Effector memory CD8-positive, alpha-beta T cell (primary cell): ENCODE measurements around the gene CASTOR1.

ENCODE experiments used
- ATAC-seq: fragments of 150-1000 bp; cut with Tn5 transposase; replicated peaks from 2 replicates; pipeline ENCODE4 v1.10.0; 2021; ENCODE audit warnings: mild to moderate bottlenecking, moderate library complexity
- DNase-seq, 3 experiments: peaks; one replicate each; pipeline ENCODE4 v3.0.0; 2021
- H3K27ac Mint-ChIP-seq, 2 donors: one replicate each; pipeline ENCODE4 v1.8.0; 2022; ENCODE audit warnings: mild to moderate bottlenecking in 2 of 2, mixed read lengths in 2 of 2, moderate library complexity in 2 of 2
- H3K27me3 Mint-ChIP-seq, 2 donors: one replicate each; pipeline ENCODE4 v1.8.0; 2022; ENCODE audit warnings: mixed read lengths in 2 of 2
- H3K36me3 Mint-ChIP-seq: one replicate; pipeline ENCODE4 v1.8.0; 2022; ENCODE audit warnings: mild to moderate bottlenecking, moderate library complexity, mixed read lengths; ENCODE audit not compliant: insufficient read depth
- H3K4me1 Mint-ChIP-seq, 2 donors: one replicate each; pipeline ENCODE4 v1.8.0; 2022; ENCODE audit warnings: low read depth in 2 of 2, mixed read lengths in 2 of 2
- H3K4me3 Mint-ChIP-seq, 2 donors: one replicate each; pipeline ENCODE4 v1.8.0; 2022; ENCODE audit warnings: mild to moderate bottlenecking in 2 of 2, mixed read lengths in 2 of 2, moderate library complexity in 2 of 2
- H3K9me3 Mint-ChIP-seq, 2 donors: one replicate each; pipeline ENCODE4 v1.8.0; 2022; ENCODE audit warnings: mixed read lengths in 2 of 2

Gene CASTOR1

DNA sequence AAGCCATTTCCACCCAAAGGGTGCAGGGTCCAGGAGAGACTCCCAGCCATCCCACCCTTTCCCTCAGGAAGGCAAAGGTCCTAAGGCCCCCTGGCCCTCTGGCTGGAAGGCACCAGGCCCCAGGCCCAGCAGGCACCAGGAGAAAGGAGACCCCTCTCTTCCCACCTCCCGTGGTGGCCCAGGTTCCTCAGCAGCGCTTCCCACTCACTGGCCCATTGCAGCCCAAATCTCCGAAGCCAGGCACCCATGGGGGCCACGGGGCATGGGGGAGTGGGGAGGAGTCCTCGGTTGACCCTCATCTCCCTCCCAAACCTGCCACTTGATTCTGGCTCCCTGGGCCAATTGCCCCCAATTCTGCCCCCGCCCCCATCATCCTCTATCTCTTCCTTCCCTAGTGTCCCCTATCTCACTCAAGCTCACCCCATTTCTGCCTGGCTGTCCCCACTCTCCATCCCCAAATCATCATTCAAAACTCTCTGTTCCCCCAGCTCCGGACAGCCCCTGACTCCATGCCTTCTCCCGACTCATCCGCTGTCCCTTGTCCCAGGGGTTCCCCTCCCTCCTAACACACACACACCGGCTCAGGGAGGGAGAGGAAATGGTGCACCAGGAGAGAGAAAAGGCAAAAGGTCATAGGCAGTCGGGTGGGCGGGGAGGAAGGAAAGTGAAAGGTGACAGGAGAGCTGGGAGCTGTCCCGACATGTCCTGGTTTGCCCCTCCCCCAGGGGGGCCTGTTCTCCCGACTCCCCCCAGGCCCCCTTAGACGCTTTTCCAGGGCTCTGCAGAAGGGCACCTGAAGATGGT, 43.9 kb downstream of the CASTOR1 start:
- peaks cover 40 to 50% of the 10 kb centered on the region in 2 donors for H3K27me3 Mint-ChIP-seq
- H3K27ac Mint-ChIP-seq = peak overlapping the region; percentile 44 to 75
- peaks cover 19 to 20% of the 10 kb centered on the region in 2 donors for H3K4me1 Mint-ChIP-seq
- H3K36me3 Mint-ChIP-seq = peaks cover 3% of the 10 kb centered on the region
- DNase-seq = no peak
- ATAC-seq = no peak
- H3K9me3 Mint-ChIP-seq = no peaks in the 10 kb centered on the region
- H3K4me3 Mint-ChIP-seq = peak overlapping the region; percentile 86 to 89

DNA sequence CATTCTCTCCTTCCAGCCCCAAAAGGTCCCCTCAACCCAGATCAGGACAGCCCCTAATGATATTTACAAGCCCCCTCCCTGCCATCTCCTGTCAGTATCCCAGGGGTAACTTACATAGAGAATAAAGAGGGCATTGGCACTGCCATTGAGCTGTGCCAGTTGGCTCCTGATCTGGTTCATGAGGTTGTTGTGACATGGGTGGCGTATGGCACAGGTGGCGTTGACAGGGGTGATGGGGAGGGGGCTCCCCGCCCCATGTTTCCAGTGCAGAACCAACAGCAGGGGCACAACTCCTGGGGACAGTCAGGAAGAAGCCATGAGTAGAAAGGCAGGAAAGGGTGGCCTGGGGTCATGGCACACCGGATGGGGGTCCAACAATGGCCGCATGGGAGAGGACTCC, 44.7 kb downstream of the CASTOR1 start:
- H3K27me3 Mint-ChIP-seq = peaks cover 40 to 50% of the 10 kb centered on the region in 2 donors
- peaks cover 3% of the 10 kb centered on the region for H3K36me3 Mint-ChIP-seq
- ATAC-seq (no peak), DNase-seq (no peak)
- no peaks in the 10 kb centered on the region for H3K9me3 Mint-ChIP-seq
- H3K4me3 Mint-ChIP-seq = peak overlapping the region in 1 of 2 donors; percentile 14
- H3K27ac Mint-ChIP-seq = peak overlapping the region in 1 of 2 donors; percentile 56
- peaks cover 19 to 20% of the 10 kb centered on the region in 2 donors for H3K4me1 Mint-ChIP-seq

DNA sequence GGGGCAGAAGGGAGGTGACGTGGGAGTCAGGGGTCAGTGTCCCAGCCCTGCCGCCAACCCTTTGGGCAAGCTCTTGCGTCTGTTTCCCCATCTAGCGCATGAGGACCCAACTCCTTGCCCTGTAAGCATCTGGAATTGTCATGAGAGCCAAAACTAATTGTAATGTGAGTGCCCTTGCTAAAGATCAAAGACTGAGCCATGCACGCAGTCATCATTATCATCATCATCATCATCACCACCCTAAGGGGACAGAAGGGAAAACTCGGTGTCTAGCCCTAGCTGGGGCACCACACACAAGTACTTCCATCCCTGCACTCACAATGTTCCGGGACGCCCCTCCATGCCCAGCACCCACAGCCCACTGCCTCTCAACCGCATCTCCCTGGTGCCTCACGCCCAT, 45.2 kb downstream of the CASTOR1 start:
- Mint-ChIP-seq H3K27ac (peak overlapping the region in 1 of 2 donors; percentile 56), H3K4me1 (peaks cover 19 to 20% of the 10 kb centered on the region in 2 donors), H3K36me3 (peaks cover 3% of the 10 kb centered on the region), H3K27me3 (peaks cover 40 to 50% of the 10 kb centered on the region in 2 donors), H3K4me3 (no peak overlapping the region), H3K9me3 (no peaks in the 10 kb centered on the region)
- DNase-seq (no peak), ATAC-seq (no peak)

DNA sequence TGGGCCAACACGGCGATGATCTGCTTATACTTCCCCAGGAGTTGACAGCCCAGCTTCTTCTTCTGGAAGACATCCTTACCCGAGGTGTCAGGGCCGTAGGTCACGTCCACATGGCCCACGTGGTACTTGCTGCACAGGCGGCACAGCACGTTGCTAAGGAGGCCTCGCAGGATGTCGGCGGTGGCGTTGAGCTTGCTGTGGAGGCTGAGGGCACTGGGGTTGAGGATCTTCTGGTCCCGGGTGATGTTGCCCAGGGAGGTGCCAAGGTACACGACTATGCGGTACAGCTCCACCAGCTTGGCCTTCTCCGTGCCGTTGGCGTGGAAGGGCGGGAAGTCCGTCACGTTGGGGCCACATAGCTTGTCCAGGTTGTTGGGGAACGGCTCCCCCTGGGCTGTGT, 45.6 kb downstream of the CASTOR1 start:
- H3K36me3 Mint-ChIP-seq = peaks cover 3% of the 10 kb centered on the region

DNA sequence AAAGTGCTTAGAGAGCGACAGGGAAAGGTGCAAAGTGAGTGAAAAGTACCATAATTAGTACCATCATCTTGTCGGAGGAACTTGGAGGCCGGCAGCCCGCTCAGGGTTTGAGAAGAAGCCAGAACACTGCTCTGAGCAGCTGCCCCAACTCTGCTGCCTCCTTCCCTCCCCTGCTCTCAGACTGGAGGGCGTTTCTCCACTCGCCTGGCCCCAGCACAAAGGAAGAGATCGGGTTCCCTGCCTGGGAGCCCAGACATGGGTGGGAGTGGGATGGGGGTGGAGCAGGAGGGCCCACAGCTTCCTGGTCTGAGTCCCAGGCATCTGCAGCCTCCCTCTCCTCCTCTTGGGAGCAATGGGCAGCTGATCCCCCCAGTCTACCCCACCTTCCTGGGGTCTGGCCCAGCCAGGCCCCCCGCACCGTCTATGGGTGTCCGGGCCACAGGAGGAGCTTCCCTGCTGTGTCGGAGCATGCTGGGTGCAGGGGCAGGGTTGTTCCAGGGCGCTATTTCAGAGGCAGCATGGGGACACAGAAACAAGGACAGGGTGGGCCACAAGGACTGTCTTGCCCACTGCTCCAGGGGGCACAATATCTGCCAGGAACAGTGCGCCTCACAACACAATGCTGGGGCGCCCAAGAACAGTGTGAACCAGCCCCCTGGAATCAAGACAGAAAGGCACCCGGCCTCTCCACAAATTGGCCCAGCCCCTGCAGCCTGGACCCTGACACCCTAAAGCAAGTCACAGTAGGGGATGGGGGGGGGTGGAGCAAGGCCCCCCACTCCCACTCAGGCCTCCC, 47.5 kb downstream of the CASTOR1 start:
- Mint-ChIP-seq H3K4me3 (no peak overlapping the region), H3K27ac (no peak overlapping the region), H3K4me1 (peaks cover 8 to 9% of the 10 kb centered on the region in 2 donors), H3K36me3 (peaks cover 3% of the 10 kb centered on the region), H3K9me3 (no peaks in the 10 kb centered on the region), H3K27me3 (peaks cover 19 to 28% of the 10 kb centered on the region in 2 donors)
- DNase-seq = no peak
- no peak for ATAC-seq

More for the DNA sequence above, 45.6 kb downstream of the CASTOR1 start:
- Mint-ChIP-seq H3K4me1 (peaks cover 16 to 18% of the 10 kb centered on the region in 2 donors), H3K9me3 (no peaks in the 10 kb centered on the region), H3K27me3 (peaks cover 38 to 47% of the 10 kb centered on the region in 2 donors), H3K4me3 (no peak overlapping the region), H3K27ac (no peak overlapping the region)
- ATAC-seq = no peak
- DNase-seq = no peak

DNA sequence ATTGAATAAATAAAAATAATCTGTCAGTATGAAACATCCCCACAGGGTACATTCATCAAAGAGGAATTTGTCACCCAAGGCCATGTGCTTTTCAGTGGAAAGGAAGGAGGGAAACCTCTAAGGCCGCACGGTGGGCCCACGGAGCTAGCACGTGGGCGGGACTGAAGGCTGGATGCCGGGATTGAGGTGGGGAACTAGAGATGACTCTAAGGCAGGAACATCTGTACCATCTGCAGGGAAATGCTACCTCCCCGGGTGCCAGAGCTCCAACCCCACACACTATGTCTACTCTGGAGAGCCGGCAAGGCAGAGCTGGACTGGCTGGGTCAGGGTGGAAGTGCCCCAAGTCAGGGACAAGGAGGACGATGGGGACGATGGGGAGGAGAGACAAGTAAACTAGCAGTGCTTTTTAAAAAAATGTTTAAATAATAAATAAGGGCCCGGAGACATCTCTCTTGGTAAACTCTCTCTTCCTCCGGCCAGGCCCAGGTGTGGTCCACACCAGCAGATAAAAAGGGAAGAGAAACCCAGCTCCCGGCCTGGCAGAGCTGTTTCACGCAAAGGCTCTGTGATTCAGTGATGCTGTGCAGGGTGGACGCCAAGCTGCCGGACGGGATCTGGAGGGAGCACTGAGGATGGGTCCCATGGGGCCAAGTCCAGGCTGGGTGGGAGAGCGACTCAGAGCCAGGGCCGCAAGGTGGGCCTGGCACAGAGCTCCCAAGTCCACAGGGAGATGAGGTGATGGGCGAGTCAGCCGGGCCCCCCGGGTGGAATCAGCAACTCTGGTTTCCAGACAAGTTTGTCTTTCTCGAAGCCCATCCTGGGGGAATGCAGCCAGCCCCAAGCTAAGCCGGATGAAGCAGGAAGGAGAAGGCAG, 48.5 kb downstream of the CASTOR1 start:
- Mint-ChIP-seq H3K4me3 (no peak overlapping the region), H3K4me1 (peaks cover 0 to 6% of the 10 kb centered on the region in 2 donors), H3K27me3 (peaks cover 9 to 18% of the 10 kb centered on the region in 2 donors), H3K27ac (no peak overlapping the region), H3K9me3 (no peaks in the 10 kb centered on the region), H3K36me3 (no peaks in the 10 kb centered on the region)
- no peak for ATAC-seq
- no peak for DNase-seq

DNA sequence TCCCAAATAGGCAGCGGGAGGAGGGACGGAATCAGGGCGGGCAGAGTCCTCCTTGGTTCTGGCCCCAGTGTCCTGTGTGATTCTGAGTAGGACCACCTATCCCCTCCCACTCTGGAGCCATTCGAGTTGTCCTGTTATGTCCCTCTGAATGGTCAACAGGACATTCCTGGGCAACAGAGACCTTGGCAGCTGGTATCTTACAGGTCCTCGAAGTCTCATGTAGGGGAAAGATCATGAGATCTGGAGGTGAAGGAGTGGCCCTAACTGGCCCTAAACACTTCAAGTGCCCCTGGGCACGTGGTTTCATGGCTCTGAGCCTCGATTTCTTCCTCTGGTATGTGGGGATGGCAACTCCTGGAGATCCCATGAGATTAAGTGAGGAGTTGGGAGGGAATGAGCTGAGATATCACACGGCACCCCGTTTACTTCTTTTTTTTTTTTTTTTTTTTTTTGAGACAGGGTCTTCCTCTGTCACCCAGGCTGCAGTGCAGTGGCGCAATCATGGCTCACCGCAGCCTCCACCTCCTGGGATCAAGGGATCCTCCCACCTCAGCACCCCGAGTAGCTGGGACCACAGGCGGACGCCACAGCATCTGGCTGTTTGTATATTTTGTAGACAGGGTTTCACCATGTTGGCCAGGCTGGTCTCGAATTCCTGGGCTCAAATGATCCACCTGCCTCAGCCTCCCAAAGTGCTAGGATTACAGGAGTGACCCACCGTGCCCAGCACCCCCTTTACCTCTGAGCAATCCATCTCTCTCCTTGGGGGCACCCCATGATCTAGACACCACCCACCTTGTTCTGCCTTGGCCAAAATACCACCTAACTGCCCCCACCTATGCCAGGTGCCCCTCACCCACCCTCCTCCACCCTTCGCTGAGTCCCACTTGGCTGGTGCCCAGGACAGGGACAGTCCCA, 49.6 kb downstream of the CASTOR1 start:
- no peak for ATAC-seq
- Mint-ChIP-seq H3K9me3 (no peaks in the 10 kb centered on the region), H3K27me3 (peaks cover 5 to 7% of the 10 kb centered on the region in 2 donors), H3K4me1 (peaks cover 0 to 2% of the 10 kb centered on the region in 2 donors), H3K36me3 (no peaks in the 10 kb centered on the region), H3K27ac (no peak overlapping the region), H3K4me3 (no peak overlapping the region)
- no peak for DNase-seq

DNA sequence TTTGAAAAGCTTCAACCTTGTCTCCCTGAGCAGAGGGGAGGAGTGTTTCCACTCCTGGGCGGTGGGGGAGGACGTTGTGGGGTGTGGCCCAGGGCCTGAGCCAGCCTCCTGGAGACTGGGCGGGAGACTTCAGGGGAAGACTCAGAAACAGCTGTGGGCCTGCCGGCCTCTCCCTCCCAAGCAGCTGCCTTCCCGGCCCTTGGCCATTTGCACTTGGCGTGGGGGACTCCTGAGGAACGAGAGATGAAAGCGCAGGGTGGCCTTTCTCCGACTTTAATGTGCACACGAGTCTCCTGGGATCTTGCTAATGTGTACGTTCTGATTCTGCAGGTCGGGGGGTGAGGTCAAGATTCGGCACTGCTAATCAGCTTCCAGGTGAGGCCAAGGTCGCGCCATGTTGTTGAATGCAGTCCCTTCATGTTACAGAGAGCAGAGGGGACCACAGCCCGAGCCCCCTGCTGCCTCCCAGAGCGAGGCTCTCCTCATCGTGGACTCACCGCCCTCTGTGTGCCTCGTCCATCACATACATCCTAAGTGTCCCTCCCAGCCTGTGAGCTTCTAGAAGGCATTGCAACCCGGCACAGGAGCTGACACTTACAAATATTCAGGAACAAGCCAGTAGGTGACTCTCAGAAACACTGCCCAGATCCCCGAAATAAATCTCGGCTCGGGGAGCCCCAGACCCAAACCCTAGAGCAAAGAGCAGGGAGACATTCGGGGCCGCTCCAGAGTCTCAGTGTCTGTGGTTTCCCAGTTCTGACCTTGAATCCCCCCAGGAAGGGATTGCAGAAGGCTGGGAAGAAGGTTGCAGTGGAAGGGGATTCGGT, 50.4 kb downstream of the CASTOR1 start:
- no peak overlapping the region for H3K27ac Mint-ChIP-seq
- no peaks in the 10 kb centered on the region for H3K9me3 Mint-ChIP-seq
- no peak overlapping the region for H3K4me3 Mint-ChIP-seq
- ATAC-seq = no peak
- DNase-seq = no peak
- no peaks in the 10 kb centered on the region for H3K36me3 Mint-ChIP-seq
- no peaks in the 10 kb centered on the region for H3K27me3 Mint-ChIP-seq
- peaks cover 0 to 2% of the 10 kb centered on the region in 2 donors for H3K4me1 Mint-ChIP-seq

DNA sequence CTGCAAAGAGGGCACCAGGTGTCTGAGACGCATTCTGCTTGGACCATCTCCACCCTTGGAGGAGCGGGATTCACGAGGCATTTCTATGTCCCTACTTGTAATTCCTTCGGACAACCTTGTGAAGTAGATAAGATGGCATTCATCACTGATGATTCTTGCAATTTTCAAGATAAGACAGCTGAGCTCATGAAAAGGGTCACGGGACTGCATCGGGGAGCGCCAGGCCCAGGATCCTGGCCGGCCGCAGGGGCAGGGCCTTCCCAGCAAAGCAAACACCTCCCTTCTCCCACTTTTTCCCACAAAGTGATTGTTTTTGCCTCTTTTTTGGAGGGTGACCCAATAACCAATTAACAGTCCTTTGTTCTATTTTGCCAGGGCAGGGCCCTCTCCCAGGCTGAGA, 51.2 kb downstream of the CASTOR1 start:
- H3K36me3 Mint-ChIP-seq = no peaks in the 10 kb centered on the region
- no peak overlapping the region for H3K4me3 Mint-ChIP-seq
- H3K4me1 Mint-ChIP-seq = peaks cover 0 to 2% of the 10 kb centered on the region in 2 donors
- DNase-seq (no peak), ATAC-seq (no peak)
- H3K9me3 Mint-ChIP-seq = no peaks in the 10 kb centered on the region
- no peaks in the 10 kb centered on the region for H3K27me3 Mint-ChIP-seq
- H3K27ac Mint-ChIP-seq = no peak overlapping the region

DNA sequence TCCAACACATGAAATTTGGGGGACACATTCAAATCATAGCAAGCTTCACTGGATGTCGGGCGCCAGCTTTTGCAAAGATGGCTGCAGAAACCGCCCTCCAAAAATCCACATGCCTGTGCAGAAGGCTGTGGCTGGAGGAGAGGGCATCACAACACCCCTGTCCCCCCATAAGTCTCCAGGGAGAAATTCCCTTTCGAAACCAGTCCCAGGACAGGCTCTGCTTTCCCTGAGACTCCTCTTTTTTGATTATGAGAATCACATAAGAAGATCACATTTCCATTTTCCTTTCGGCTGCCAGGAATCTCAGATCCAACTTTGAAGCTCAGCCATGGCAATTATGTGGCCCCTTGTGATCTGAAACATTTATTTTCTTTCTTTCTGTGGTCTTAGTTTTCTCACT, 52.4 kb downstream of the CASTOR1 start:
- ATAC-seq (no peak), DNase-seq (no peak)
- Mint-ChIP-seq H3K9me3 (no peaks in the 10 kb centered on the region), H3K4me3 (no peak overlapping the region), H3K36me3 (no peaks in the 10 kb centered on the region), H3K27me3 (no peaks in the 10 kb centered on the region), H3K4me1 (peaks cover 0 to 2% of the 10 kb centered on the region in 2 donors), H3K27ac (no peak overlapping the region)

DNA sequence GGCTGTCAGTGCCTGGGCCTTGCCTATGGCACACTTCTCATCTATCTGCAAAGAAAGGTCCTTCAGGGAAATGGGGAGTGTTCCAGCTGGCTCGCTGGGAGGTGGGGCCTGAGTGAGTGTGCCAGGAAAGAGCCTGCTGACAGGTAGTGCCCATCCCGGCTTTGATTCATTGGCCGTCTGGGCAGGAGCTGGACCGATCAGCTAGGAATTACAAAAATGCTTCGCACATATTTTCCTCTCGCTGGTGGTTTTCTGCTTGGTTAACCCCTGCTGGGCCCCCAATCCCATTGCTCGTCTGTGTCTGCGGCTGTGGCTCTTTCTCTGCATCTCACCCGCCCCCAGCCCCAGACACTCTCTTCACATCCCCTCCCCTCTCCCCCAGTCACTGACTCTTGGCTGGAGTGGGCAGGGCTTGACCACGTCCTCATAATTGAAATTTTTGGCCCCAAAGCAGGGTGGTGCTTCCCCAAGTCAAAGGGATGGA, 53.6 kb downstream of the CASTOR1 start:
- H3K36me3 Mint-ChIP-seq = no peaks in the 10 kb centered on the region
- no peak overlapping the region for H3K4me3 Mint-ChIP-seq
- H3K4me1 Mint-ChIP-seq = peaks cover 0 to 2% of the 10 kb centered on the region in 2 donors
- ATAC-seq = no peak
- H3K9me3 Mint-ChIP-seq = no peaks in the 10 kb centered on the region
- H3K27ac Mint-ChIP-seq = peak overlapping the region in 1 of 2 donors; percentile 49
- H3K27me3 Mint-ChIP-seq = no peaks in the 10 kb centered on the region
- DNase-seq = no peak
